GM23338 (cell line): ENCODE results near the gene BPIFB6. TPM values are rescaled to one million over a fixed set of nuclear protein-coding genes. Genes with fewer than 3 reads are reported as not detected.

Source experiments
- ATAC-seq: fragments of 200-7000 bp; cut with Tn5 transposase; 3 replicates; pipeline ENCODE4 v1.9.1; 2020
- DNase-seq: peaks from one replicate; pipeline ENCODE4 v3.0.0-alpha.2; 2015; ENCODE audit warnings: low spot score
- H2AFZ ChIP-seq: fragments of 200-600 bp; sonication (generic); 2 replicates; pipeline ENCODE4 v1.8.0; 2016; ENCODE audit warnings: antibody characterized with exemption, mild to moderate bottlenecking, moderate library complexity
- H3F3A ChIP-seq: fragments of 200-600 bp; sonication (generic); replicated peaks from 2 replicates; pipeline ENCODE4 v1.8.0; 2017; ENCODE audit warnings: antibody characterized with exemption, mixed run types, low read depth
- H3K27ac ChIP-seq: fragments of 200-600 bp; sonication (generic); 2 replicates; pipeline ENCODE4 v1.6.1; 2016; ENCODE audit warnings: low read depth
- H3K27me3 ChIP-seq: fragments of 200-600 bp; sonication (generic); 2 replicates; pipeline ENCODE4 v1.8.0; 2016; ENCODE audit warnings: mild to moderate bottlenecking, mixed run types, moderate library complexity; ENCODE audit not compliant: insufficient read depth
- H3K36me3 ChIP-seq: fragments of 200-600 bp; sonication (generic); 2 replicates; pipeline ENCODE4 v1.8.0; 2016; ENCODE audit warnings: mild to moderate bottlenecking; ENCODE audit not compliant: insufficient read depth
- H3K4me1 ChIP-seq: fragments of 200-600 bp; sonication (generic); 2 replicates; pipeline ENCODE4 v1.8.0; 2016; ENCODE audit warnings: mild to moderate bottlenecking, moderate library complexity; ENCODE audit not compliant: insufficient read depth
- H3K4me2 ChIP-seq: fragments of 200-600 bp; sonication (generic); 2 replicates; pipeline ENCODE4 v1.7.1; 2017; ENCODE audit warnings: mixed run types
- H3K4me3 ChIP-seq: fragments of 200-600 bp; sonication (generic); 2 replicates; pipeline ENCODE4 v1.6.1; 2016; ENCODE audit warnings: mixed run types
- H3K79me2 ChIP-seq: fragments of 200-600 bp; sonication (generic); replicated peaks from 2 replicates; pipeline ENCODE4 v1.8.0; 2017; ENCODE audit warnings: mild to moderate bottlenecking; ENCODE audit not compliant: insufficient read depth
- H3K9me2 ChIP-seq: fragments of 200-600 bp; sonication (generic); 2 replicates; pipeline ENCODE4 v1.8.0; 2017; ENCODE audit not compliant: insufficient read depth
- H4K20me1 ChIP-seq: fragments of 200-600 bp; sonication (generic); replicated peaks from 2 replicates; pipeline ENCODE4 v1.8.0; 2017; ENCODE audit warnings: mild to moderate bottlenecking; ENCODE audit not compliant: insufficient read depth
- H3K27ac Mint-ChIP-seq: 2 replicates; pipeline ENCODE4 v1.8.0; 2020; ENCODE audit warnings: inconsistent platforms, mild to moderate bottlenecking, moderate library complexity, mixed read lengths
- H3K27me3 Mint-ChIP-seq: 3 replicates; pipeline ENCODE4 v1.8.0; 2022; ENCODE audit warnings: low read depth, mild to moderate bottlenecking, moderate library complexity, mixed read lengths, inconsistent platforms; ENCODE audit not compliant: insufficient read depth, poor library complexity
- H3K36me3 Mint-ChIP-seq: 3 replicates; pipeline ENCODE4 v1.8.0; 2021; ENCODE audit warnings: low read depth, mild to moderate bottlenecking, inconsistent platforms, moderate library complexity, mixed read lengths
- H3K4me1 Mint-ChIP-seq: 3 replicates; pipeline ENCODE4 v1.8.0; 2020; ENCODE audit warnings: mild to moderate bottlenecking, inconsistent platforms, mixed read lengths
- H3K4me3 Mint-ChIP-seq: 3 replicates; pipeline ENCODE4 v1.8.0; 2021; ENCODE audit warnings: moderate library complexity, mild to moderate bottlenecking, inconsistent platforms, mixed read lengths
- H3K9me3 Mint-ChIP-seq: 3 replicates; pipeline ENCODE4 v1.8.0; 2020; ENCODE audit warnings: moderate library complexity, mild to moderate bottlenecking, inconsistent platforms, mixed read lengths
- CREB1 ChIP-seq: fragments of 250-450 bp; sonication (Bioruptor Pico); IDR thresholded peaks from 2 replicates; pipeline ENCODE4 v1.5.0; 2020; ENCODE audit warnings: low read depth, mild to moderate bottlenecking, moderate library complexity
- CTCF ChIP-seq, 2 experiments: fragments of 200-600 bp in 1 of 2; sonication (generic) in 1 of 2; conservative IDR thresholded peaks; 2 replicates each; pipeline versions ENCODE4 v1.5.1 to v1.6.1; 2016 to 2017; ENCODE audit warnings: antibody characterized with exemption in 2 of 2, low read depth in 2 of 2, mild to moderate bottlenecking in 2 of 2, moderate library complexity in 1 of 2
- ETS1 ChIP-seq: IDR thresholded peaks from 2 replicates; pipeline ENCODE4 v1.6.1; 2016; ENCODE audit warnings: antibody characterized with exemption
- EZH2 ChIP-seq: fragments of 200-600 bp; sonication (generic); IDR thresholded peaks from one replicate; pipeline ENCODE4 v1.8.0; 2017; ENCODE audit warnings: antibody characterized with exemption, mild to moderate bottlenecking, low read depth; ENCODE audit not compliant: unreplicated experiment
- EZH2phosphoT487 ChIP-seq: fragments of 200-600 bp; sonication (generic); IDR thresholded peaks from one replicate; pipeline ENCODE4 v1.8.1; 2018; ENCODE audit warnings: antibody characterized with exemption; ENCODE audit not compliant: unreplicated experiment
- JUNB ChIP-seq: IDR thresholded peaks from one replicate; pipeline ENCODE4 v1.6.1; 2016; ENCODE audit warnings: antibody characterized with exemption; ENCODE audit not compliant: unreplicated experiment
- NANOG ChIP-seq: IDR thresholded peaks from 2 replicates; pipeline ENCODE4 v1.6.1; 2016; ENCODE audit warnings: antibody characterized with exemption, borderline replicate concordance
- POLR2AphosphoS5 ChIP-seq: IDR thresholded peaks from 2 replicates; pipeline ENCODE4 v1.6.1; 2016; ENCODE audit warnings: antibody characterized with exemption, low read depth
- REST ChIP-seq: IDR thresholded peaks from one replicate; pipeline ENCODE4 v1.6.1; 2018; ENCODE audit warnings: antibody characterized with exemption; ENCODE audit not compliant: unreplicated experiment
- STAT1 ChIP-seq: IDR thresholded peaks from one replicate; pipeline ENCODE4 v1.6.1; 2016; ENCODE audit warnings: antibody characterized with exemption; ENCODE audit not compliant: unreplicated experiment
- ZNF114 ChIP-seq: fragments of 250-450 bp; sonication (Bioruptor Pico); IDR thresholded peaks from 2 replicates; pipeline ENCODE4 v1.5.0; 2020; ENCODE audit warnings: mild to moderate bottlenecking, moderate library complexity
- ZNF331 ChIP-seq: fragments of 250-450 bp; sonication (Bioruptor Pico); IDR thresholded peaks from 2 replicates; pipeline ENCODE4 v1.5.0; 2020; ENCODE audit warnings: low read depth, mild to moderate bottlenecking, moderate library complexity
- ZNF462 ChIP-seq: fragments of 250-450 bp; sonication (Bioruptor Pico); IDR thresholded peaks from 2 replicates; pipeline ENCODE4 v1.5.0; 2020; ENCODE audit warnings: mild to moderate bottlenecking, moderate library complexity
- polyA plus RNA-seq: library from polyadenylated mRNA; unstranded; fragments of >200 nt; fragmentation: Nextera tagmentation; extraction: Ambion mirVana; gene quantifications from 2 replicates; pipeline ENCODE4 v1.2.1, GENCODE V29; 2016
- total RNA-seq: library from RNA; depleted of rRNA; stranded (reverse); fragments of >200 nt; shearing (Covaris generic); gene quantifications from 2 replicates; pipeline ENCODE4 v1.2.3, GENCODE V29; 2014

Gene BPIFB6
- total and polyA plus RNA-seq, 2 experiments from 2014 or later = not detected

- no peaks in the 10 kb centered on the region; the same call in 1 of the 2 replicates for H3K9me2 ChIP-seq
- TF ChIP-seq EZH2 (no peak), ZNF114 (CRISPR knock-in tag) (no peak), ZNF331 (CRISPR knock-in tag) (no peak), REST (no peak), ZNF462 (no peak), CTCF (conservative IDR thresholded peaks at IDR 0.05; ENCODE audit: low read depth in 2 of 2) (no peak), POLR2AphosphoS5 (no peak), EZH2phosphoT487 (no peak), STAT1 (no peak), CREB1 (CRISPR knock-in tag) (no peak), NANOG (no peak), JUNB (no peak), ETS1 (no peak)
- no peaks in the 10 kb centered on the region for H3K36me3 Mint-ChIP-seq
- no peaks in the 10 kb centered on the region for H3K4me1 ChIP-seq
- no peak overlapping the region for H3K4me2 ChIP-seq
- H3K4me3 Mint-ChIP-seq = no peak overlapping the region
- no peak overlapping the region for H3K4me3 ChIP-seq
- no peak overlapping the region for H2AFZ ChIP-seq
- H3K9me3 Mint-ChIP-seq = no peaks in the 10 kb centered on the region; the same call in 2 of the 3 replicates
- H3K27ac Mint-ChIP-seq = no peak overlapping the region
- H3K27me3 ChIP-seq = no peaks in the 10 kb centered on the region
- ATAC-seq (no peak), DNase-seq (no peak)
- no peak overlapping the region for H3K27ac ChIP-seq
- H3K79me2 ChIP-seq = no peaks in the 10 kb centered on the region
- H3F3A ChIP-seq = no peaks in the 10 kb centered on the region
- H3K4me1 Mint-ChIP-seq = no peaks in the 10 kb centered on the region
- H3K36me3 ChIP-seq = no peaks in the 10 kb centered on the region
- H3K27me3 Mint-ChIP-seq = peaks cover 12% of the 10 kb centered on the region
- 0 out of 2 replicates have a peak, but pooled peaks cover 2% of the 10 kb centered on the region for H4K20me1 ChIP-seq
Measured at GRCh38 chr20:32997431-32997830, 34.0 kb upstream of the BPIFB6 start.
